ENCODE data around the gene PDE10A.

Gene PDE10A

DNA sequence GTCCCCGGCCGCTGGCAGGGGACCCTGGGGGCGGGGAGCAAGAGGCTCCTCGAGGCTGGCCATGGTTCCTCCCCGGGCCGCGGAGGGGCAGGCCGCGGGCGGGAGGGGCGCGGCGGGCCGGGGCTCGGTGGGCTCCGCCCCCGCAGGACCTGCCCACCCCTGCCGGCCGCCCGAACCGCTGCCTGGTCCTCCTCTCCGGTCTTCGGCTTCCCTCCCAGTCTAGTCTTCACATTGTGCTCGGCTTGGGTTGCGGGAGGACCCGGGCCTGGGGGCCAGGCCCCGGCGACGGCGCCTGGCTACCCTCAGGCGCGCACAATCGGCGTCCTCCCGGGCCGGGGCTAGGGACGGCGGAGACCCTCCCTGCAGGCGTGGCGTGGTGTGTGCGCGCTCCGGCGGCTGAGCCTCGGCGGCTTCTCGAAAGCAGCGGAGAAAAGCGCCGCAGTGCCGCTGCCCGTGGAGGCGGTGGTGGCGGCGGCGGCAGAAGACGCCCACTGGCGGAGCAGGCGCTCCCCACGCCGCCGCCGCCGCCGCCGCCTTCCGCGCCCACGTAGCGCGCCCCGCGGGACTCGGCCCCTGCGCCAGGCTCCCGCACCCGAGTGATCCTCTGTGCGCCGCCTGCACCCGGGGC is at the start of gene PDE10A:
PDE10A (minus strand) TSS at position 493 of the 628 bp plus-strand sequence; CDS start at position 63, 430 bp downstream.
- H3K27ac ChIP-seq (ENCODE audit: low read depth, low read length): no peak within 1 kb of the TSS
- H3K9ac ChIP-seq (ENCODE audit: low read length in 5 of 5): peak within 1 kb of the TSS in 1 of 5 donors; percentile 45
- no peaks in the 10 kb centered on the region for H3K9me3 ChIP-seq (ENCODE audit: control insufficient read depth in 5 of 5, low read length in 5 of 5)
- H3K4me1 ChIP-seq (ENCODE audit: control insufficient read depth in 5 of 5, insufficient read depth in 5 of 5, low read length in 5 of 5): peaks cover 2 to 39% (median 35%) of the 10 kb centered on the region in 5 donors
- no peaks in the 10 kb centered on the region for H3K36me3 ChIP-seq (ENCODE audit: control insufficient read depth in 5 of 5, insufficient read depth in 5 of 5, low read length in 5 of 5)
- H3K27me3 ChIP-seq (ENCODE audit: control insufficient read depth in 5 of 5, insufficient read depth in 4 of 5, low read length in 5 of 5): peaks cover 31 to 52% (median 36%) of the 10 kb centered on the region in 5 donors
- peak within 1 kb of the TSS; percentile 64 to 75 (median 70) for H3K4me3 ChIP-seq (ENCODE audit: low read depth in 1 of 5, low read length in 5 of 5)

DNA sequence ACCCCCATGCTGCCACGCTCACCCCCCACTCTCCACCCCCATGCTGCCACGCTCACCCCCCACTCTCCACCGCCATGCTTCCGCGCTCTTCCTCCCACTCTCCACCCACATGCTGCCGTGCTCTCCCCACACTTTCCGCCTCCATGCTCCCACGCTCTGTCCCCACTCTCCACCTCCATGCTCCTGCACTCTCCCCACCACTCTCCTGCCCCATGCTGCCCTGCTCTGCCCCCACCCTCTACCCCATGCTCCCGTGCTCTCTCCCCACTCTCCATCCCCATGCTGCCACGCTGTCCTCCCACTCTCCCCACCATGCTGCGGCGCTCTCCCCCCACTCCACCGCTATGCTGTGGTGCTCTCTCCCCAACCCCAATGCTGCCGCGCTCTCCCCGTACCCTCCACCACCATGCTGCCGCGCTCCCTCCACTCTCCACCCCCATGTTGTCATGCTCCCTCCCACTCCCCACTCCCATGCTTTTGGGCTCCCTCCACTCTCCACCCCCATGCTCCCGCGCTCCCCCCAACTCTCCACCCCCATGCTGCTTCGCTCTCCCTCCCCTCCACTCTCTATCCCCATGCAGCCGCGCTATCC is 46.0 kb upstream of the PDE10A start:
- no peak overlapping the region for H3K4me3 ChIP-seq (ENCODE audit: low read depth in 1 of 5, low read length in 5 of 5)
- no peak overlapping the region for H3K9ac ChIP-seq (ENCODE audit: low read length in 5 of 5)
- no peaks in the 10 kb centered on the region for H3K36me3 ChIP-seq (ENCODE audit: control insufficient read depth in 5 of 5, insufficient read depth in 5 of 5, low read length in 5 of 5)
- H3K27ac ChIP-seq (ENCODE audit: low read depth, low read length): no peak overlapping the region
- H3K4me1 ChIP-seq (ENCODE audit: control insufficient read depth in 5 of 5, insufficient read depth in 5 of 5, low read length in 5 of 5): peaks cover 0 to 2% (median 0%) of the 10 kb centered on the region in 5 donors
- H3K9me3 ChIP-seq (ENCODE audit: control insufficient read depth in 5 of 5, low read length in 5 of 5): no peaks in the 10 kb centered on the region
- H3K27me3 ChIP-seq (ENCODE audit: control insufficient read depth in 5 of 5, insufficient read depth in 4 of 5, low read length in 5 of 5): peaks cover 0 to 9% (median 0%) of the 10 kb centered on the region in 5 donors

DNA sequence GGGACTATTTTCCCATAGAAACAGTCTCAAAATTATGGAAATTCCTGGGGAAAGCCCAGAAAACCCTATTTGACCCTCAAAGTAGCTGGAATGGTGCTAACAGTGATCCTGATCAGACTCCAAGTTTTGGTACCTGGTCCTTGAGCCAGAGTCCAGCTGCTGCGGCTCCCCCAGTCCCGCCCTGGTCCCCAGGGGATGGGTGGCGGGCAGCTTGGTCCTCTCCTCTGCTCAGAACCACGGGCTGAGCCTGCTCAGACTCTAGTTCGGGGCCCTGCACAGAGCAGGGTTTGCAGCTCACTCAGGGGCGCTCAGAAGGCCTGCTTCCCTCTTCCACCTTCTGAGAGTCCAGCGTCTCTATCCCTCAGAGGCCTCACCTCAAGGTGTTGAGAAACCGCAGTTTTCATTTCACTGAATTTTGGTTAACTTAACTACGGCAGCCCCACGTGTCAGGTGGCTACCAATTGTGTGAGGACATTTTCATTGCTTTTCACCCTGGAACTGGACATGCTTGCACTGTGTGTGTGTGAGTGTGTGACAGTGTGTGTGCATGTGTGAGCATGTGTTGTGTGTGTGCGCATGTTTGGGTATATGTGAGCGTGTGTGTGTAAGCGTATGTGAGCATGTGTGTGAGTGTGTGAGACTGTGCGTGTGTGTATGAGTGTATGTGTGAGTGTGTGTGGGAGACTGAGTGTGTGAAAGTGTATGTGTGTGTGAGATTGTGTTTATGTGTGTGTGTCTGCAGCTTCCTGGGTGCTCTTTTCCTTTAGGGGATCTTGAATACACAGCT is 44.2 kb upstream of the PDE10A start:
- Histone ChIP-seq H3K4me1 (ENCODE audit: control insufficient read depth in 5 of 5, insufficient read depth in 5 of 5, low read length in 5 of 5) (peaks cover 0 to 8% (median 4%) of the 10 kb centered on the region in 5 donors), H3K36me3 (ENCODE audit: control insufficient read depth in 5 of 5, insufficient read depth in 5 of 5, low read length in 5 of 5) (no peaks in the 10 kb centered on the region), H3K9me3 (ENCODE audit: control insufficient read depth in 5 of 5, low read length in 5 of 5) (no peaks in the 10 kb centered on the region), H3K27me3 (ENCODE audit: control insufficient read depth in 5 of 5, insufficient read depth in 4 of 5, low read length in 5 of 5) (peaks cover 0 to 7% (median 0%) of the 10 kb centered on the region in 5 donors), H3K4me3 (ENCODE audit: low read depth in 1 of 5, low read length in 5 of 5) (no peak overlapping the region), H3K9ac (ENCODE audit: low read length in 5 of 5) (no peak overlapping the region), H3K27ac (ENCODE audit: low read depth, low read length) (no peak overlapping the region)

DNA sequence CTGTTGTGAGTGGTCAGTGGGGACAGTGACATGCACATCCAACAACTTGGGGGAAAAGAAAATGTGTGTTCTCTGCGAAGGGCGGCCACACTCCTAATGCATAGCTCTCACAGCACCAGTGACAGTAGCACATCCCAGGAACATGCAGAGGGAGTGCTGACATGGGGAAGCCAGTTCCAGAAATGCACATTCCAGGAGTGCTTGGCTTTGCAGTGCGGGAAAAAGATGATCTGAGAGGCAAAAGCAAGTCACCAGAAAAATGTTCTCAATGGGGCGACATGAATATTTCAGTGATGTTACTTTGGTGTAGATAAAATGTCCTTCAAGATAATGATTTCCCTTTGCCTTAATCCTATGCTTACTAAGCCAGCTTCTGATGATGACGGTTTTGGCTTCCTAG is 42.9 kb upstream of the PDE10A start:
- H3K36me3 ChIP-seq (ENCODE audit: control insufficient read depth in 5 of 5, insufficient read depth in 5 of 5, low read length in 5 of 5): no peaks in the 10 kb centered on the region
- no peak overlapping the region for H3K9ac ChIP-seq (ENCODE audit: low read length in 5 of 5)
- peaks cover 0 to 8% (median 4%) of the 10 kb centered on the region in 5 donors for H3K4me1 ChIP-seq (ENCODE audit: control insufficient read depth in 5 of 5, insufficient read depth in 5 of 5, low read length in 5 of 5)
- peaks cover 0 to 4% (median 0%) of the 10 kb centered on the region in 5 donors for H3K27me3 ChIP-seq (ENCODE audit: control insufficient read depth in 5 of 5, insufficient read depth in 4 of 5, low read length in 5 of 5)
- no peaks in the 10 kb centered on the region for H3K9me3 ChIP-seq (ENCODE audit: control insufficient read depth in 5 of 5, low read length in 5 of 5)
- no peak overlapping the region for H3K27ac ChIP-seq (ENCODE audit: low read depth, low read length)
- H3K4me3 ChIP-seq (ENCODE audit: low read depth in 1 of 5, low read length in 5 of 5): no peak overlapping the region

DNA sequence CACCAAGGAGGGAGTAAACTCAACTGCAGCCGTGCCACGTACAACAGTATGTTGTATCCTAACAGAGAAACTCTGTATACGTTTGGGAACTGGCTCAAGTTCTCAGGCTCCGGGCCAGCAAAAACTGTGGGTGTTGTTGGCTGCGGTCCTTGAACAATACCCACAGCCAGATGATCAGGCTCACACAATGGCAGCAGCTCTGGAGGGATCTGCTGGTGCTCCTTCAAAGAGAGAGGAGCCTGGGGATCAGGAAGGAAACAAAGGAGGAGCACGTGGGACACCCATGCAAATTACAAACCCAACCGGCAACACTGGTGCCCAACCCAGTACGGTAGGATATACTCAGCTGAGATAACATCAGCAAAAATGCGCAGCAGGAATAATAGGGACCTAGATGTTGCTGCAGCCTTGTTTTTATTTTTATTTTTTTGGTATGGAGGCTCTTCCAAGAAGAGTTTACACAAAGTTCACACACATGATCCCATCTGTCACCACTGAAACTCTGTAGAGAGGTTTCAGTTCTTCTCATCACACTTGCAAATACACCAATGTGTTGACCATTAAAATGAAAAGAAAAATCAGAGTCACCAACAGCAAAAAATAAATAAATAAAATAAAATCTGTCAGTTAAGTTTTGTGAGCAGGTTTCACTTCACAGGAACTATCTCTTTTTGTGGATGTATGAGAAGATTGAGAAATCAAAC is 41.2 kb upstream of the PDE10A start:
- peaks cover 0 to 4% (median 0%) of the 10 kb centered on the region in 5 donors for H3K27me3 ChIP-seq (ENCODE audit: control insufficient read depth in 5 of 5, insufficient read depth in 4 of 5, low read length in 5 of 5)
- H3K36me3 ChIP-seq (ENCODE audit: control insufficient read depth in 5 of 5, insufficient read depth in 5 of 5, low read length in 5 of 5): no peaks in the 10 kb centered on the region
- H3K9me3 ChIP-seq (ENCODE audit: control insufficient read depth in 5 of 5, low read length in 5 of 5): peaks cover 0 to 3% (median 0%) of the 10 kb centered on the region in 5 donors
- peaks cover 0 to 8% (median 4%) of the 10 kb centered on the region in 5 donors for H3K4me1 ChIP-seq (ENCODE audit: control insufficient read depth in 5 of 5, insufficient read depth in 5 of 5, low read length in 5 of 5)
- H3K27ac ChIP-seq (ENCODE audit: low read depth, low read length): no peak overlapping the region
- no peak overlapping the region for H3K9ac ChIP-seq (ENCODE audit: low read length in 5 of 5)
- H3K4me3 ChIP-seq (ENCODE audit: low read depth in 1 of 5, low read length in 5 of 5): no peak overlapping the region

DNA sequence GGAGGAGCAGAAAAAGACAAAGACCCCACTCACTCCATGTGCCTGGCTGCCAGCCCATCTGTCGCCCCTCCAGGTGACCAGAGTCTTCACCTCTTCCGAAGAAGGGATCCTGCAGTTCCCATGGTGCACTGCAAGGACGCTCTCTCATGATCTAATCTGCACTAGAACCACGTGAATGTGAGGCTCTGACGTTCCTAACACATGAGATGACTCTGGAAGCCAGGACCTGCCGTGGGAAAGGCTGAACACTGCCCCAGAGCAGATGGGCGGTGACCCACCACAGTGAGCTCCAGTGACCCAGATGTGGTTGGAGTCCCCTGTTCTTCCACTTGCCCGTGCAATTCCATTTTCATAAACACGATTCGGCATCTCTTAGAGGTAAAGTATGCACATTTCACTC is 39.6 kb upstream of the PDE10A start:
- peaks cover 0 to 4% (median 0%) of the 10 kb centered on the region in 5 donors for H3K27me3 ChIP-seq (ENCODE audit: control insufficient read depth in 5 of 5, insufficient read depth in 4 of 5, low read length in 5 of 5)
- H3K36me3 ChIP-seq (ENCODE audit: control insufficient read depth in 5 of 5, insufficient read depth in 5 of 5, low read length in 5 of 5): no peaks in the 10 kb centered on the region
- H3K4me3 ChIP-seq (ENCODE audit: low read depth in 1 of 5, low read length in 5 of 5): no peak overlapping the region

DNA sequence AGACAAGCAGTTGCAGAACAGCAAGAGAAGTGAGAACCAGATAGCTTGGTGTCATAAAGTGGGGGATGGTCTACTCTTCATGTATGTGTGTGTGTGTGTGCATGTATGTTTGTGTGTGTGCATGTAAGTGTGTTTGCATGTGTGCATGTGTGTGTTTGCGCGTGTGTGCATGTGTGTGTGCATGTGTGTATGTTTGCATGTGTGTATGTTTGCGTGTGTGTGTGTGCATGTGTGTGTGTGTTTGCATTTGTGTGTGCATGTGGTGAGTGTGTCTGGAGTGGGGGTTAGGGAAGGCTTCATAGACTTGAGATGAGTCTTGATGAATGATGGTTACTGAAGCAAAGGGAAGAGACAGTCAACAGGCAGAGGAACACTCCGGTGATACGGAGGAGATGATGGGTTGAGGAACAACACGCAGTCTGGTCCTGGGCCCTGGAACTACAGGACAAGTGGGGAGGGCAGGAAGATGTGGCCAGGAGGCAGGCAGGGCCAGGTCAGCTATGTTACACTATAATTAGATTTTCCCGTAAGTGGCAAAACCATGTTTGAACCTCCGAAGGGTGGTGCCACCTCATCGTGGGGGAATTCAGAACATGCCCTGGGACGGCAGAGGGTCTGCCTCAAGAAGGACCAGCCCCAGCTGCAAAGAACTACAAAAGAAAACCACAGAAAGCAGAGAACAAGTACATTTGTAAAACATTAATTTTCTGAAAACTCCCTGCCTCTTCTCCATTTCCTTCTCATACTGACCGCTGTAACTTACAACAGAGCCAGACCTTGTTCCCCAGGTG is 38.7 kb upstream of the PDE10A start:
- Histone ChIP-seq H3K36me3 (ENCODE audit: control insufficient read depth in 5 of 5, insufficient read depth in 5 of 5, low read length in 5 of 5) (no peaks in the 10 kb centered on the region), H3K4me1 (ENCODE audit: control insufficient read depth in 5 of 5, insufficient read depth in 5 of 5, low read length in 5 of 5) (peaks cover 0 to 8% (median 4%) of the 10 kb centered on the region in 5 donors), H3K9ac (ENCODE audit: low read length in 5 of 5) (no peak overlapping the region), H3K27me3 (ENCODE audit: control insufficient read depth in 5 of 5, insufficient read depth in 4 of 5, low read length in 5 of 5) (peaks cover 0 to 4% (median 0%) of the 10 kb centered on the region in 5 donors), H3K27ac (ENCODE audit: low read depth, low read length) (no peak overlapping the region), H3K9me3 (ENCODE audit: control insufficient read depth in 5 of 5, low read length in 5 of 5) (peaks cover 0 to 4% (median 0%) of the 10 kb centered on the region in 5 donors), H3K4me3 (ENCODE audit: low read depth in 1 of 5, low read length in 5 of 5) (no peak overlapping the region)

More for the DNA sequence above, 39.6 kb upstream of the PDE10A start:
- peaks cover 0 to 8% (median 4%) of the 10 kb centered on the region in 5 donors for H3K4me1 ChIP-seq (ENCODE audit: control insufficient read depth in 5 of 5, insufficient read depth in 5 of 5, low read length in 5 of 5)
- no peak overlapping the region for H3K9ac ChIP-seq (ENCODE audit: low read length in 5 of 5)
- no peak overlapping the region for H3K27ac ChIP-seq (ENCODE audit: low read depth, low read length)
- peaks cover 0 to 4% (median 0%) of the 10 kb centered on the region in 5 donors for H3K9me3 ChIP-seq (ENCODE audit: control insufficient read depth in 5 of 5, low read length in 5 of 5)

DNA sequence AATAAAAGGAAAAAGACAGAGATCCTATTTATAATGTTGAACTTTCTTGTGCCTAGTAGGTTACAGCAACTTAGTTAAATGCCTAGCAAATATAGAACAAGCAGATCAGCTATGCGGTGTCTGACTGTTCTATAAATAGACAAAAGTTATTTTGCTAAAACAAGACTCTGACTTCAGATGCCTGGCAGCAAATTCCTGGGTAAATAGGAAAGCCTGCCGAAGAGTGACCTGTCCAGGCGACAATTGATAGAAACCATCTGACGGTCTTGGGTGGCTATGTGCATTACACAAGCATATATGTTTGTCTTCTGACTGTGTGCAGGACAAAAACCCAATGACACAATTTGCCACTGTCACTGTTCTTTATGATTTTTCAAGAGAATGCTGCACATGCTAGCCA is 38.0 kb upstream of the PDE10A start:
- Histone ChIP-seq H3K9ac (ENCODE audit: low read length in 5 of 5) (no peak overlapping the region), H3K9me3 (ENCODE audit: control insufficient read depth in 5 of 5, low read length in 5 of 5) (peaks cover 0 to 4% (median 0%) of the 10 kb centered on the region in 5 donors), H3K27me3 (ENCODE audit: control insufficient read depth in 5 of 5, insufficient read depth in 4 of 5, low read length in 5 of 5) (peaks cover 0 to 4% (median 0%) of the 10 kb centered on the region in 5 donors), H3K27ac (ENCODE audit: low read depth, low read length) (no peak overlapping the region), H3K36me3 (ENCODE audit: control insufficient read depth in 5 of 5, insufficient read depth in 5 of 5, low read length in 5 of 5) (no peaks in the 10 kb centered on the region), H3K4me1 (ENCODE audit: control insufficient read depth in 5 of 5, insufficient read depth in 5 of 5, low read length in 5 of 5) (peaks cover 0 to 8% (median 4%) of the 10 kb centered on the region in 5 donors), H3K4me3 (ENCODE audit: low read depth in 1 of 5, low read length in 5 of 5) (no peak overlapping the region)

DNA sequence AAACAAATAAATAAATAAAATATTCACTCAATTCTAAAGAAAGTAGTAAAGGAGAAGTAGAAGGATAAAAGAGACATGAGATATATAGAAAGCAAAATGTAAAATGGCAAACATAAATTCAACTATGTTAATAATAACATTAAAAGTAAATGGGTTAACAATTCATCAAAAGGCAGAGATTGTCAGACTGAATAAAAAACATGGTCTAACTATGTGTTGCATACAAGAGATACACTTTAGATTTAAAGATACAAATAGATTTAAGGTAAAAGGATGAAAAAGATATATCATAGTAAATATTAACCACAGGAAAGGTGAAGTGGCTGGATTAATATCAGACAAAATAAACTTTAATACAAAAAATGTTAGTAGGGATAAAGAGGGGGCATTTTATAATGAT is 35.8 kb upstream of the PDE10A start:
- Histone ChIP-seq H3K4me3 (ENCODE audit: low read depth in 1 of 5, low read length in 5 of 5) (no peak overlapping the region), H3K27me3 (ENCODE audit: control insufficient read depth in 5 of 5, insufficient read depth in 4 of 5, low read length in 5 of 5) (peaks cover 0 to 6% (median 0%) of the 10 kb centered on the region in 5 donors), H3K27ac (ENCODE audit: low read depth, low read length) (no peak overlapping the region), H3K4me1 (ENCODE audit: control insufficient read depth in 5 of 5, insufficient read depth in 5 of 5, low read length in 5 of 5) (peaks cover 0 to 7% (median 2%) of the 10 kb centered on the region in 5 donors), H3K36me3 (ENCODE audit: control insufficient read depth in 5 of 5, insufficient read depth in 5 of 5, low read length in 5 of 5) (no peaks in the 10 kb centered on the region), H3K9me3 (ENCODE audit: control insufficient read depth in 5 of 5, low read length in 5 of 5) (peaks cover 0 to 4% (median 0%) of the 10 kb centered on the region in 5 donors), H3K9ac (ENCODE audit: low read length in 5 of 5) (no peak overlapping the region)
